Astrocyte of the cerebellum (primary cell): Measurements from ENCODE around the gene ADCY6.

Experiments
- DNase-seq: peaks from one replicate; pipeline ENCODE4 v3.0.0-alpha.2; 2011; ENCODE audit warnings: low read depth
- H3K4me3 ChIP-seq: 2 replicates; pipeline ENCODE4 v1.5.1; 2011; ENCODE audit warnings: mild to moderate bottlenecking, low read depth, low read length, moderate library complexity
- CTCF ChIP-seq: IDR thresholded peaks from 2 replicates; pipeline ENCODE4 v1.5.1; 2012; ENCODE audit warnings: low read length, low read depth, moderate library complexity, mild to moderate bottlenecking; ENCODE audit errors: missing control alignments
- in situ Hi-C: cut with HindIII; loops from 2 replicates; pipeline ENCODE4 v1.10.0; 2017; ENCODE audit warnings: low sequenced_read_pairs

The ADCY6 gene

DNA sequence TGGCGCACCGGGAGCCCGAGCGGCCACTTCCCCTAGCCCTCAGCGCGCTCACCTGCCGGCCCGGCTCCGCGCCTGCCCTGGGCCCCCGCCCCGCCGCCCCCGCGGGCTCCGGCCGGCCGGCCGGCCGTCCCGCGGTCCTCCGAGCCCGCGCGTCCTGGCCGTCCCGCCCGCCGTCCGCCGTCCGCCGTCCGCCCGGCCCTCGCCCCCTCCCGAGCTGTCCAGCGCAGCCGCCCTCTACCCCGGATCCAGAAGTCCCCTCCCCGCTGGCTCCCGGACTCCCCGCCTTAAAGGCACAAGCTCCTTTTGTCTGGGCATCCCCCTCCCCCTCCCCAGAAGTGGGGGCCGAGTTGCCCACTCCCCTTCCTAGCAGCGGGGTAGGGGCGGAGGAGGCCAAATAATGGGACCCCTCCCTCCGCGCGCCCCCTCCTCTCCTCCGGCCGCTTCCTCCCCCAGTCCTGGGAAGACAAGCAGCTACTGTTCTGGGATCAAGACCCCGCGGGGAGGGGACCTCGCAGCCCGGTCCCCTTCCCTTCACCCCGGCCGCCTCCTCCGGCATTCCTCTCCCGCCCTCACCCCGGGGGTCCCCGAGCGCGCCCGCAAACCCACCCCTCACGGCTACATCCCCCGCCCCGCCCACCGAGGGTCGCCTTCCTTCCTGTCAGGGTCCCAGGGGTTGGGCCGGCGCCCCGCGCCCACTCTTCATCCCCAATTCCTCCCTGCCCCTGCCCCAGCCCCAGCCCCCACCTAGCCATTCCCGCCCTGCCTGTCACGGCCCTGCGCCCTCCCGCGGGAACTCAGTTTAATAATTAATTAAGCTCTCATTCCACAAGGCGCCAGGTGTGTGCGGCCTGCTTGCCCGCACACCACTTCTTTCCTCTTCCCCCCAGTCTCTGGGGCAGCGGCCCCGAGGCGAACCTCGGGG, at the start of gene ADCY6:
Gene ADCY6 (minus strand): TSS at position 236 of the 922 bp plus-strand sequence. CDS start 5,655 bp downstream, outside the sequence.
- peak within 1 kb of the TSS; percentile 79 for H3K4me3 ChIP-seq
- no peak for TF ChIP-seq CTCF
- peak; percentile 31 for DNase-seq
- in situ Hi-C loops = no loop called here

DNA sequence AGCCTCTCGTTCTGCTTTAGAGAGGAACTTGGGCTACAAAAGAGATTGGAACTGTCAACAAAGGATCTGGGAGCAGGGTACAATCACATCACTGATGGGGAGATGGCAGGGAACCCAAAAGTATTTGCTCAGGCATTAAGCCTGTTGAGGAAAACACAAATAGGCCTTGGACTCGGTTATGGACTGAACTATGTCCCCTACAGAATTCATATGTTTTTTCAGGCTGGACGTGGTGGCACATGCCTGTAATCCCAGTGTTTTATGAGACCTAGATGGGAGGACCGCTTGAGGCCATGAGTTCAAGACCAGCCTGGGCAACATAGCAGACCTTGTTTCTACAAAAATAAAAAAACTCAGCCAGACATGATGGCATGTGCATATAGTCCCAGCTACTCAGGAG, 49.2 kb upstream of the ADCY6 start:
- in situ Hi-C loops = no loop called here
- no peak overlapping the region for H3K4me3 ChIP-seq
- no peak for TF ChIP-seq CTCF
- no peak for DNase-seq

DNA sequence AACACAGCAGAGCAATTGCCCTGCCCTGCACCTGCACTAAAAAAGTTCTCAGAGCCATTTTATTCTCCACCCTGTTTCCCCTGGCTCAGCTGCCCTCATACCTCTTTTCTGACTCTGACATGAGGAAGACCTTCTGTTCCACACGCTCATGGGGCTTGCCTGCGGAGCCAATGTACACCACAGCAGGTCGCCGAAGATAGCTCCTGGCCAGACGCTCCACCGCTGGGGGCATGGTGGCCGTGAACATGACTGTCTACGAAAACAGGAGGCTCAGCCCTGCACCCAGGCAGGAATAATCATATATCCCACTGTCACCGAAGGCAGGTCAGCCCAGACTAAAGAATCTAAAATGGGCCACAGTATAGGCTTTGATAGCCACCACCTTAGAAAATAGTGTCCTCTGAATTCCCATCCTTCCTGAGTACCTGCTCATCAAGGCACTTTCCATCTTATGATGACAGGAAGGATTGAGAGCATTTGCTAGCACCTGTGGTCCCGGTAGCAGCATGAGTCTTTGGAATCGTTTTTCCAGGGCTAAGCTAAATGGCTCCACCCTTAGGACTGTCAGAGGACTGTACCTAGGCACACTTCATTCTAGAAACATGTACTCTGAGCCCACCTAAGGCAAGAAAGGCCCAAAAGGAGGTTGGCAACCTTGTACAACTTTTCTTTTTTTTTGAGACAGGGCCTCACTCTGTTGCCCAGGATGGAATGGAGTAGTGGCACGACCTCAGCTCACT, 43.6 kb upstream of the ADCY6 start:
- TF ChIP-seq CTCF = no peak
- no peak for DNase-seq
- H3K4me3 ChIP-seq = no peak overlapping the region
- in situ Hi-C loops = no loop called here

- in situ Hi-C loops = no loop called here
- no peak for DNase-seq
- no peak for TF ChIP-seq CTCF
- no peak overlapping the region for H3K4me3 ChIP-seq
Observed at GRCh38 chr12:48831257-48831656, 42.4 kb upstream of the ADCY6 start.

DNA sequence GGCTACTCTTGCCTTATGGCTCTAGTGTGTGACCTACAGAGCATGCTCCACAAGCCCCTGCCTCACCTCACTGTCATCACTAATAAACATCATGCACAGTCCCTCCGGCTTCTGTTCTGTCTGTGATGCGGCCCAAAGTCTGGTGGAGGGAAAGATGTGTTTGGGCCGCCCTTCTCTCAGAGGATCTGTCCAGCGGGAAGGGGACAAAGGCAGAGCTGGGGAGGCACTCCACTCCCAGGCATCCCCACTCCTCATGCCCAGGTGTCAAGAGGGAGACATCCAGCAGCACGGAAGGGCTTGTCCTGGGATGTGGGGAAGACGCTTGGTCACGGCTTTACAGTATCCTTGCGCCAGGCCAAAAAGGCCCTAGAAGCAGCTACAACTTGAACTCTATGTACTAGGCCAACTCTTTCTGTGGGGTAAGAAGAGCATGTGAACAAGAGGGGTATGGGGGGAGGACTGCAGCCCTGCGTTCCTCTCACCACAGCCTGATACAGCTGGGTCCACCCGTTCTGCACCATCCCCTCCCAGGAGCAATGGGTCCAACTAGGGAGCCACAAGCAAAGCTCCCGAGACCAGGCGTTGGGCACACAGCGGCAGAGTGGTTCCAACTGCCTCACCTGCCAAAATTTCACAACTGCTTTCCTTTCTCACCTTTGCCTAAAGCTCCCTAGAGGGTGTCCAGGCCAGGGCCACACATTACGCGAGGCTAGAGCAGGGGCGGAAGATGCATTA, 40.1 kb upstream of the ADCY6 start:
- TF ChIP-seq CTCF = no peak
- no peak for DNase-seq
- H3K4me3 ChIP-seq = no peak overlapping the region
- in situ Hi-C loops = no loop called here

- DNase-seq = no peak
- H3K4me3 ChIP-seq = no peak overlapping the region
- in situ Hi-C loops = no loop called here
Observed at GRCh38 chr12:48828293-48828692, 39.4 kb upstream of the ADCY6 start.

More at GRCh38 chr12:48828293-48828692, 39.4 kb upstream of the ADCY6 start:
- no peak for TF ChIP-seq CTCF
